GM21390 (cell line): Measurements from ENCODE around the gene LHX5.

Experiments used
- ATAC-seq: cut with Tn5 transposase; IDR thresholded peaks from one replicate; pipeline ENCODE4 v1.9.1; 2021; ENCODE audit not compliant: unreplicated experiment

Gene LHX5

GRCh38 chr12:113478351-113479011 is 6.8 kb upstream of the LHX5 start:
- no peak for ATAC-seq

GRCh38 chr12:113477842-113478215 is 6.2 kb upstream of the LHX5 start:
- no peak for ATAC-seq

- no peak for ATAC-seq
These were observed 5.6 kb upstream of the LHX5 start for GRCh38 chr12:113477171-113477841.

GRCh38 chr12:113476176-113476986 is 4.7 kb upstream of the LHX5 start:
- ATAC-seq = no peak

GRCh38 chr12:113475451-113476175 is 3.9 kb upstream of the LHX5 start:
- ATAC-seq = no peak

- no peak for ATAC-seq
These were observed 3.2 kb upstream of the LHX5 start for GRCh38 chr12:113474635-113475436.

- ATAC-seq = no peak
These were observed 2.3 kb upstream of the LHX5 start for GRCh38 chr12:113473942-113474341.

- no peak for ATAC-seq
These were observed 1.7 kb upstream of the LHX5 start for GRCh38 chr12:113473400-113473799.

GRCh38 chr12:113472191-113473121 is 785 bp upstream of the LHX5 start:
- no peak for ATAC-seq

GRCh38 chr12:113470871-113471618 is 626 bp downstream of the LHX5 start:
- ATAC-seq = no peak

GRCh38 chr12:113469949-113470743 is 1.5 kb downstream of the LHX5 start:
- ATAC-seq = no peak

GRCh38 chr12:113469224-113469948 is 2.3 kb downstream of the LHX5 start:
- no peak for ATAC-seq

GRCh38 chr12:113468365-113469223 is 3.1 kb downstream of the LHX5 start:
- no peak for ATAC-seq

GRCh38 chr12:113467502-113468364 is 3.9 kb downstream of the LHX5 start:
- ATAC-seq = no peak

GRCh38 chr12:113467142-113467501 is 4.5 kb downstream of the LHX5 start:
- no peak for ATAC-seq
